GM23338 (cell line): ENCODE data around the gene COL16A1. TPM values are rescaled to one million over a fixed set of nuclear protein-coding genes. Genes with fewer than 3 reads are reported as not detected.

Experiments
- ATAC-seq: fragments of 200-7000 bp; cut with Tn5 transposase; 3 replicates; pipeline ENCODE4 v1.9.1; 2020
- DNase-seq: peaks from one replicate; pipeline ENCODE4 v3.0.0-alpha.2; 2015; ENCODE audit warnings: low spot score
- H2AFZ ChIP-seq: fragments of 200-600 bp; sonication (generic); 2 replicates; pipeline ENCODE4 v1.8.0; 2016; ENCODE audit warnings: antibody characterized with exemption, mild to moderate bottlenecking, moderate library complexity
- H3F3A ChIP-seq: fragments of 200-600 bp; sonication (generic); replicated peaks from 2 replicates; pipeline ENCODE4 v1.8.0; 2017; ENCODE audit warnings: antibody characterized with exemption, mixed run types, low read depth
- H3K27ac ChIP-seq: fragments of 200-600 bp; sonication (generic); 2 replicates; pipeline ENCODE4 v1.6.1; 2016; ENCODE audit warnings: low read depth
- H3K27me3 ChIP-seq: fragments of 200-600 bp; sonication (generic); 2 replicates; pipeline ENCODE4 v1.8.0; 2016; ENCODE audit warnings: mild to moderate bottlenecking, mixed run types, moderate library complexity; ENCODE audit not compliant: insufficient read depth
- H3K36me3 ChIP-seq: fragments of 200-600 bp; sonication (generic); 2 replicates; pipeline ENCODE4 v1.8.0; 2016; ENCODE audit warnings: mild to moderate bottlenecking; ENCODE audit not compliant: insufficient read depth
- H3K4me1 ChIP-seq: fragments of 200-600 bp; sonication (generic); 2 replicates; pipeline ENCODE4 v1.8.0; 2016; ENCODE audit warnings: mild to moderate bottlenecking, moderate library complexity; ENCODE audit not compliant: insufficient read depth
- H3K4me2 ChIP-seq: fragments of 200-600 bp; sonication (generic); 2 replicates; pipeline ENCODE4 v1.7.1; 2017; ENCODE audit warnings: mixed run types
- H3K4me3 ChIP-seq: fragments of 200-600 bp; sonication (generic); 2 replicates; pipeline ENCODE4 v1.6.1; 2016; ENCODE audit warnings: mixed run types
- H3K79me2 ChIP-seq: fragments of 200-600 bp; sonication (generic); replicated peaks from 2 replicates; pipeline ENCODE4 v1.8.0; 2017; ENCODE audit warnings: mild to moderate bottlenecking; ENCODE audit not compliant: insufficient read depth
- H3K9me2 ChIP-seq: fragments of 200-600 bp; sonication (generic); 2 replicates; pipeline ENCODE4 v1.8.0; 2017; ENCODE audit not compliant: insufficient read depth
- H4K20me1 ChIP-seq: fragments of 200-600 bp; sonication (generic); replicated peaks from 2 replicates; pipeline ENCODE4 v1.8.0; 2017; ENCODE audit warnings: mild to moderate bottlenecking; ENCODE audit not compliant: insufficient read depth
- H3K27ac Mint-ChIP-seq: 2 replicates; pipeline ENCODE4 v1.8.0; 2020; ENCODE audit warnings: inconsistent platforms, mild to moderate bottlenecking, moderate library complexity, mixed read lengths
- H3K27me3 Mint-ChIP-seq: 3 replicates; pipeline ENCODE4 v1.8.0; 2022; ENCODE audit warnings: low read depth, mild to moderate bottlenecking, moderate library complexity, mixed read lengths, inconsistent platforms; ENCODE audit not compliant: insufficient read depth, poor library complexity
- H3K36me3 Mint-ChIP-seq: 3 replicates; pipeline ENCODE4 v1.8.0; 2021; ENCODE audit warnings: low read depth, mild to moderate bottlenecking, inconsistent platforms, moderate library complexity, mixed read lengths
- H3K4me1 Mint-ChIP-seq: 3 replicates; pipeline ENCODE4 v1.8.0; 2020; ENCODE audit warnings: mild to moderate bottlenecking, inconsistent platforms, mixed read lengths
- H3K4me3 Mint-ChIP-seq: 3 replicates; pipeline ENCODE4 v1.8.0; 2021; ENCODE audit warnings: moderate library complexity, mild to moderate bottlenecking, inconsistent platforms, mixed read lengths
- H3K9me3 Mint-ChIP-seq: 3 replicates; pipeline ENCODE4 v1.8.0; 2020; ENCODE audit warnings: moderate library complexity, mild to moderate bottlenecking, inconsistent platforms, mixed read lengths
- CREB1 ChIP-seq: fragments of 250-450 bp; sonication (Bioruptor Pico); IDR thresholded peaks from 2 replicates; pipeline ENCODE4 v1.5.0; 2020; ENCODE audit warnings: low read depth, mild to moderate bottlenecking, moderate library complexity
- CTCF ChIP-seq, 2 experiments: fragments of 200-600 bp in 1 of 2; sonication (generic) in 1 of 2; conservative IDR thresholded peaks; 2 replicates each; pipeline versions ENCODE4 v1.5.1 to v1.6.1; 2016 to 2017; ENCODE audit warnings: antibody characterized with exemption in 2 of 2, low read depth in 2 of 2, mild to moderate bottlenecking in 2 of 2, moderate library complexity in 1 of 2
- EZH2 ChIP-seq: fragments of 200-600 bp; sonication (generic); IDR thresholded peaks from one replicate; pipeline ENCODE4 v1.8.0; 2017; ENCODE audit warnings: antibody characterized with exemption, mild to moderate bottlenecking, low read depth; ENCODE audit not compliant: unreplicated experiment
- EZH2phosphoT487 ChIP-seq: fragments of 200-600 bp; sonication (generic); IDR thresholded peaks from one replicate; pipeline ENCODE4 v1.8.1; 2018; ENCODE audit warnings: antibody characterized with exemption; ENCODE audit not compliant: unreplicated experiment
- JUNB ChIP-seq: IDR thresholded peaks from one replicate; pipeline ENCODE4 v1.6.1; 2016; ENCODE audit warnings: antibody characterized with exemption; ENCODE audit not compliant: unreplicated experiment
- NANOG ChIP-seq: IDR thresholded peaks from 2 replicates; pipeline ENCODE4 v1.6.1; 2016; ENCODE audit warnings: antibody characterized with exemption, borderline replicate concordance
- POLR2AphosphoS5 ChIP-seq: IDR thresholded peaks from 2 replicates; pipeline ENCODE4 v1.6.1; 2016; ENCODE audit warnings: antibody characterized with exemption, low read depth
- REST ChIP-seq: IDR thresholded peaks from one replicate; pipeline ENCODE4 v1.6.1; 2018; ENCODE audit warnings: antibody characterized with exemption; ENCODE audit not compliant: unreplicated experiment
- STAT1 ChIP-seq: IDR thresholded peaks from one replicate; pipeline ENCODE4 v1.6.1; 2016; ENCODE audit warnings: antibody characterized with exemption; ENCODE audit not compliant: unreplicated experiment
- ZNF114 ChIP-seq: fragments of 250-450 bp; sonication (Bioruptor Pico); IDR thresholded peaks from 2 replicates; pipeline ENCODE4 v1.5.0; 2020; ENCODE audit warnings: mild to moderate bottlenecking, moderate library complexity
- ZNF331 ChIP-seq: fragments of 250-450 bp; sonication (Bioruptor Pico); IDR thresholded peaks from 2 replicates; pipeline ENCODE4 v1.5.0; 2020; ENCODE audit warnings: low read depth, mild to moderate bottlenecking, moderate library complexity
- ZNF462 ChIP-seq: fragments of 250-450 bp; sonication (Bioruptor Pico); IDR thresholded peaks from 2 replicates; pipeline ENCODE4 v1.5.0; 2020; ENCODE audit warnings: mild to moderate bottlenecking, moderate library complexity
- polyA plus RNA-seq: library from polyadenylated mRNA; unstranded; fragments of >200 nt; fragmentation: Nextera tagmentation; extraction: Ambion mirVana; gene quantifications from 2 replicates; pipeline ENCODE4 v1.2.1, GENCODE V29; 2016
- total RNA-seq: library from RNA; depleted of rRNA; stranded (reverse); fragments of >200 nt; shearing (Covaris generic); gene quantifications from 2 replicates; pipeline ENCODE4 v1.2.3, GENCODE V29; 2014
- TF ChIP-seq, protein P1 (sequence below): IDR thresholded peaks from 2 replicates; pipeline ENCODE4 v1.6.1; 2016; ENCODE audit warnings: antibody characterized with exemption

COL16A1 gene
- total and polyA plus RNA-seq, 2 experiments from 2014 or later: 4.2 to 13.2 TPM

GRCh38 chr1:31639543-31639942 lies 64.3 kb downstream of the COL16A1 start:
- H2AFZ ChIP-seq: no peak overlapping the region
- H3K4me3 ChIP-seq: no peak overlapping the region
- Mint-ChIP-seq H3K4me3 (no peak overlapping the region), H3K4me1 (peaks cover 10% of the 10 kb centered on the region; the same call in 2 of the 3 replicates), H3K27me3 (peaks cover 3% of the 10 kb centered on the region), H3K9me3 (no peaks in the 10 kb centered on the region), H3K36me3 (no peaks in the 10 kb centered on the region), H3K27ac (no peak overlapping the region)
- peaks cover 32% of the 10 kb centered on the region for H3K4me1 ChIP-seq
- H3K4me2 ChIP-seq: no peak overlapping the region
- H3K9me2 ChIP-seq: no peaks in the 10 kb centered on the region
- H3F3A ChIP-seq: no peaks in the 10 kb centered on the region
- H3K36me3 ChIP-seq: no peaks in the 10 kb centered on the region
- ATAC-seq (no peak), DNase-seq (no peak)
- TF ChIP-seq JUNB (no peak), EZH2 (no peak), CTCF (conservative IDR thresholded peaks at IDR 0.05; ENCODE audit: low read depth in 2 of 2) (no peak), POLR2AphosphoS5 (no peak), ZNF114 (no peak), ZNF462 (CRISPR knock-in tag) (no peak), STAT1 (no peak), REST (no peak), NANOG (no peak), EZH2phosphoT487 (no peak), CREB1 (CRISPR knock-in tag) (no peak), ZNF331 (CRISPR knock-in tag) (no peak)
- TF ChIP-seq, protein P1, sequence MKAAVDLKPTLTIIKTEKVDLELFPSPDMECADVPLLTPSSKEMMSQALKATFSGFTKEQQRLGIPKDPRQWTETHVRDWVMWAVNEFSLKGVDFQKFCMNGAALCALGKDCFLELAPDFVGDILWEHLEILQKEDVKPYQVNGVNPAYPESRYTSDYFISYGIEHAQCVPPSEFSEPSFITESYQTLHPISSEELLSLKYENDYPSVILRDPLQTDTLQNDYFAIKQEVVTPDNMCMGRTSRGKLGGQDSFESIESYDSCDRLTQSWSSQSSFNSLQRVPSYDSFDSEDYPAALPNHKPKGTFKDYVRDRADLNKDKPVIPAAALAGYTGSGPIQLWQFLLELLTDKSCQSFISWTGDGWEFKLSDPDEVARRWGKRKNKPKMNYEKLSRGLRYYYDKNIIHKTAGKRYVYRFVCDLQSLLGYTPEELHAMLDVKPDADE: no peak
- H3K27ac ChIP-seq: no peak overlapping the region
- peaks cover 81% of the 10 kb centered on the region for H3K79me2 ChIP-seq
- H4K20me1 ChIP-seq: no peaks in the 10 kb centered on the region; the same call in none of the 2 replicates
- H3K27me3 ChIP-seq: no peaks in the 10 kb centered on the region
